ENCODE measurements around the gene TMEM63C.

Gene TMEM63C

DNA sequence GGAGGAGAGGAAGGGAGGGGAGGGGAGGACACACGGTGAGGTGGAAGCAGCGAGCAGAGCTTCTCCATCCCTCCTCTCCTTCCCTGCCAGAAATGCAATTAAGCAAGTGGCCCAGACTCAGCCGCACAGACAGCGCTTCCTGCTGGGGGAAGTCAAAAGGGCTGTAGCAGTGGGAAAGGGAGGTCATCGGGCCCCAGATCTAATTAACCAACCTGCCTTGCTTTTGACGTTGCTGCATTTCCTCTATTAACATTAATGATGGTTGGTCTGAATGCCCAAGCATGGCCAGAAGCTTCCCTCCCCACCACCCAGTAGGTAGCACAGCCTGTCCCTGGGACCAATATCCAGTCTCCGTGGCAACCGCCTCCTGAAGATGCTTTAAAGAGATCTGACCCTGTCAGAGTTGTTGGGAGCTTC lies 94.0 kb downstream of the TMEM63C start:
- Histone ChIP-seq H3K79me2 (ENCODE audit: insufficient read depth, low read length) (no peaks in the 10 kb centered on the region), H3F3A (ENCODE audit: insufficient read depth, low read length) (no peaks in the 10 kb centered on the region), H3K9me3 (ENCODE audit: low read length) (no peaks in the 10 kb centered on the region), H3K36me3 (ENCODE audit: insufficient read depth, low read length) (no peaks in the 10 kb centered on the region), H2AFZ (ENCODE audit: low read length) (no peak overlapping the region), H3K27me3 (ENCODE audit: insufficient read depth, low read length) (peaks cover 4% of the 10 kb centered on the region; the same call in 1 of the 2 replicates), H3K4me2 (ENCODE audit: low read length) (no peak overlapping the region), H3K9me2 (ENCODE audit: low read depth, low read length) (no peaks in the 10 kb centered on the region), H4K20me1 (ENCODE audit: insufficient read depth, low read length) (no peaks in the 10 kb centered on the region), H3K4me3 (ENCODE audit: low read depth, low read length, poor library complexity, severe bottlenecking) (no peak overlapping the region), H3K27ac (ENCODE audit: low read depth, low read length, poor library complexity, severe bottlenecking) (no peak overlapping the region), H3K4me1 (ENCODE audit: insufficient read depth, low read length, severe bottlenecking) (no peaks in the 10 kb centered on the region), H3K9ac (ENCODE audit: low read length) (no peak overlapping the region)
- TF ChIP-seq, protein P1, sequence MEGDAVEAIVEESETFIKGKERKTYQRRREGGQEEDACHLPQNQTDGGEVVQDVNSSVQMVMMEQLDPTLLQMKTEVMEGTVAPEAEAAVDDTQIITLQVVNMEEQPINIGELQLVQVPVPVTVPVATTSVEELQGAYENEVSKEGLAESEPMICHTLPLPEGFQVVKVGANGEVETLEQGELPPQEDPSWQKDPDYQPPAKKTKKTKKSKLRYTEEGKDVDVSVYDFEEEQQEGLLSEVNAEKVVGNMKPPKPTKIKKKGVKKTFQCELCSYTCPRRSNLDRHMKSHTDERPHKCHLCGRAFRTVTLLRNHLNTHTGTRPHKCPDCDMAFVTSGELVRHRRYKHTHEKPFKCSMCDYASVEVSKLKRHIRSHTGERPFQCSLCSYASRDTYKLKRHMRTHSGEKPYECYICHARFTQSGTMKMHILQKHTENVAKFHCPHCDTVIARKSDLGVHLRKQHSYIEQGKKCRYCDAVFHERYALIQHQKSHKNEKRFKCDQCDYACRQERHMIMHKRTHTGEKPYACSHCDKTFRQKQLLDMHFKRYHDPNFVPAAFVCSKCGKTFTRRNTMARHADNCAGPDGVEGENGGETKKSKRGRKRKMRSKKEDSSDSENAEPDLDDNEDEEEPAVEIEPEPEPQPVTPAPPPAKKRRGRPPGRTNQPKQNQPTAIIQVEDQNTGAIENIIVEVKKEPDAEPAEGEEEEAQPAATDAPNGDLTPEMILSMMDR (IDR thresholded peaks at IDR 0.05; ENCODE audit: low read length), result no peak
- no peak for TF ChIP-seq EZH2 (IDR thresholded peaks at IDR 0.05; ENCODE audit: borderline replicate concordance, low read length)

DNA sequence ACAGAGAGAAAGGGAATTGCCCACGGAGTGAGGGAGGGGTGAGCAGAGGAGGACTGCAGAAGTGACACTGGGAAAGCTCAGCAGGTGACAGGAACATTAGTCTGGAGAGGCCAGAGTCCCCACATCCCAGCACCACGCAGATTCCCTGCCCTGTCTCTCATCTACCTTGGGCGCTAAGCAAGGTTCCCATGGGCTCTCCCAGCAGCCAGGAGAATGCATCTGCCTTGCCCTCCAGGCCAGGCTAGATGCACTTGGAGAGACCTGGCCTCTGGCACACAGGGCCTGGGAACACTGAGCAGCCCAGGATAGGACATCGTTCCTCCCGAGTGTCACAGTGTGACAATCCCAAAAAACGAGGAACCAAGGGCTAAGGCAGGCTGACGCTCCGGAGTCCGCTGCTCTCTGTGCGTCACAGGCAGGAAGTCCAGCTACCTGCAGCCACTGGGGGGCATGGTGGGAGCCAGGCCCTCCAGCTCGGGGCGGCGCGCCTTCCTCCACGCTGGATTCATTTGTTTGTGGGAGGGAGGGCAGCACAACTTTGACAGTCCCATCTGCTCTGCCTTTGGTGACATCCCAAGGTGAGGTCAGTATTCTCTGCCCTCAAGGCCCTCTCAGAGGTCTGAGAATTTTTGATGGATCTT lies 94.8 kb downstream of the TMEM63C start:
- H4K20me1 ChIP-seq (ENCODE audit: insufficient read depth, low read length), result no peaks in the 10 kb centered on the region
- H3K79me2 ChIP-seq (ENCODE audit: insufficient read depth, low read length), result no peaks in the 10 kb centered on the region
- TF ChIP-seq, protein P1 (IDR thresholded peaks at IDR 0.05; ENCODE audit: low read length), result no peak
- TF ChIP-seq EZH2 (IDR thresholded peaks at IDR 0.05; ENCODE audit: borderline replicate concordance, low read length), result no peak
- no peak overlapping the region for H3K4me3 ChIP-seq (ENCODE audit: low read depth, low read length, poor library complexity, severe bottlenecking)
- no peaks in the 10 kb centered on the region for H3F3A ChIP-seq (ENCODE audit: insufficient read depth, low read length)
- H3K9ac ChIP-seq (ENCODE audit: low read length), result no peak overlapping the region
- no peaks in the 10 kb centered on the region for H3K9me3 ChIP-seq (ENCODE audit: low read length)
- H3K4me1 ChIP-seq (ENCODE audit: insufficient read depth, low read length, severe bottlenecking), result no peaks in the 10 kb centered on the region
- H3K9me2 ChIP-seq (ENCODE audit: low read depth, low read length), result no peaks in the 10 kb centered on the region
- no peak overlapping the region for H2AFZ ChIP-seq (ENCODE audit: low read length)
- no peak overlapping the region for H3K4me2 ChIP-seq (ENCODE audit: low read length)
- peaks cover 4% of the 10 kb centered on the region; the same call in 1 of the 2 replicates for H3K27me3 ChIP-seq (ENCODE audit: insufficient read depth, low read length)
- no peaks in the 10 kb centered on the region for H3K36me3 ChIP-seq (ENCODE audit: insufficient read depth, low read length)
- no peak overlapping the region for H3K27ac ChIP-seq (ENCODE audit: low read depth, low read length, poor library complexity, severe bottlenecking)

DNA sequence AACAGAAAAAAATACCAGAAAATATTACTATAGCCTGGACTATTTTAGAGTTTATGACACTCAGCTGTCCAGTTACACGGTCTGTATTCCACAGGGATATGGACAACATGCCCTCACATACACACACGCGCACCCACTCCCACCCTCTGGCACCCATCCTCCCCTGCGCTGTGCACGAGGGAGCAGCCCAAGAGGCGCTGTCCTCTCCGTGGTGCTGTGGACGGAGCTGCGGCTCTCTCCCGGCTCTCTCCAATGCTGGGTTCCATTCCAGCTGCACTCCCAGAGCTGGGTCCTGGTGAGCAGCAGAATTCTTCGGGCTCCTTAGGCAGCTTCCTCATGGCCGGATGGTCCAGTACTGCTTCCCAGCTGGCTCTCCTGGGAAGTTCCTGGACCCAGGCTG lies 95.4 kb downstream of the TMEM63C start:
- no peak overlapping the region for H3K4me2 ChIP-seq (ENCODE audit: low read length)
- H3K9me3 ChIP-seq (ENCODE audit: low read length), result no peaks in the 10 kb centered on the region
- H3K9ac ChIP-seq (ENCODE audit: low read length), result no peak overlapping the region
- no peaks in the 10 kb centered on the region for H3K4me1 ChIP-seq (ENCODE audit: insufficient read depth, low read length, severe bottlenecking)
- H4K20me1 ChIP-seq (ENCODE audit: insufficient read depth, low read length), result no peaks in the 10 kb centered on the region
- no peak for TF ChIP-seq EZH2 (IDR thresholded peaks at IDR 0.05; ENCODE audit: borderline replicate concordance, low read length)
- TF ChIP-seq, protein P1 (IDR thresholded peaks at IDR 0.05; ENCODE audit: low read length), result no peak
- H2AFZ ChIP-seq (ENCODE audit: low read length), result no peak overlapping the region
- H3K36me3 ChIP-seq (ENCODE audit: insufficient read depth, low read length), result no peaks in the 10 kb centered on the region
- no peaks in the 10 kb centered on the region for H3F3A ChIP-seq (ENCODE audit: insufficient read depth, low read length)
- H3K27ac ChIP-seq (ENCODE audit: low read depth, low read length, poor library complexity, severe bottlenecking), result no peak overlapping the region
- H3K27me3 ChIP-seq (ENCODE audit: insufficient read depth, low read length), result peaks cover 4% of the 10 kb centered on the region; the same call in 1 of the 2 replicates
- no peak overlapping the region for H3K4me3 ChIP-seq (ENCODE audit: low read depth, low read length, poor library complexity, severe bottlenecking)
- H3K79me2 ChIP-seq (ENCODE audit: insufficient read depth, low read length), result no peaks in the 10 kb centered on the region
- H3K9me2 ChIP-seq (ENCODE audit: low read depth, low read length), result no peaks in the 10 kb centered on the region

Measured in OCI-LY1 (cell line).